CD4-positive, alpha-beta T cell (primary cell): Measurements from ENCODE around the gene PNLIPRP1. TPM values are rescaled to one million over a fixed set of nuclear protein-coding genes. Genes with fewer than 3 reads are reported as not detected.

ENCODE experiments used
- ATAC-seq: fragments of 200-7000 bp; cut with Tn5 transposase; one replicate; pipeline ENCODE4 v1.10.0; 2022; ENCODE audit warnings: mild to moderate bottlenecking; ENCODE audit not compliant: poor library complexity
- CTCF ChIA-PET: fragments of 350-600 bp; sonication (Branson Sonifier 250); formaldehyde crosslinking; loops from one replicate; lab custom pipeline; 2021; ENCODE audit warnings: antibody characterized with exemption, inconsistent platforms; lab: Charles Lee
- POLR2A ChIA-PET: fragments of 350-600 bp; sonication (Branson Sonifier 250); formaldehyde crosslinking; loops from one replicate; lab custom pipeline; 2021; ENCODE audit warnings: antibody characterized with exemption, inconsistent platforms; lab: Charles Lee
- DNase-seq, 14 experiments: peaks; one replicate each; pipeline ENCODE4 v3.0.0-alpha.2; 2013 to 2020; ENCODE audit warnings: mixed read lengths in 2 of 14
- H3K27ac ChIP-seq, 2 donors: one replicate each; pipeline versions ENCODE4 v1.5.1 to v1.7.0; 2013; ENCODE audit warnings: low read length in 2 of 2, low read depth in 1 of 2, mild to moderate bottlenecking in 1 of 2
- H3K27me3 ChIP-seq, 2 experiments: 1 replicate in 1 of 2; 2 replicates in 1 of 2; pipeline versions ENCODE4 v1.6.1 to v1.7.0; 2013; ENCODE audit warnings: low read length in 2 of 2, control low read depth in 1 of 2, mild to moderate bottlenecking in 1 of 2, moderate library complexity in 1 of 2; ENCODE audit not compliant: insufficient read depth in 2 of 2, control insufficient read depth in 1 of 2
- H3K36me3 ChIP-seq: one replicate; pipeline ENCODE4 v1.6.1; 2013; ENCODE audit warnings: low read length, control low read depth; ENCODE audit not compliant: insufficient read depth
- H3K4me1 ChIP-seq: one replicate; pipeline ENCODE4 v1.6.1; 2013; ENCODE audit warnings: low read length, control low read depth; ENCODE audit not compliant: insufficient read depth
- H3K4me3 ChIP-seq: one replicate; pipeline ENCODE4 v1.5.1; 2013; ENCODE audit warnings: mild to moderate bottlenecking, low read length, moderate library complexity
- H3K9me3 ChIP-seq, 2 experiments: 1 replicate in 1 of 2; 2 replicates in 1 of 2; pipeline versions ENCODE4 v1.6.1 to v1.7.0; 2013; ENCODE audit warnings: low read length in 2 of 2, mild to moderate bottlenecking in 2 of 2, control low read depth in 1 of 2, moderate library complexity in 1 of 2; ENCODE audit not compliant: control insufficient read depth in 1 of 2, insufficient read depth in 1 of 2
- H3K27ac Mint-ChIP-seq: one replicate; pipeline ENCODE4 v1.8.0; 2020; ENCODE audit warnings: mixed read lengths
- H3K27me3 Mint-ChIP-seq: one replicate; pipeline ENCODE4 v1.8.0; 2021; ENCODE audit warnings: mixed read lengths
- H3K36me3 Mint-ChIP-seq: one replicate; pipeline ENCODE4 v1.8.0; 2021; ENCODE audit warnings: low read depth, mixed read lengths
- H3K4me1 Mint-ChIP-seq: one replicate; pipeline ENCODE4 v1.8.0; 2021; ENCODE audit warnings: low read depth, mixed read lengths
- H3K4me3 Mint-ChIP-seq: one replicate; pipeline ENCODE4 v1.8.0; 2020; ENCODE audit warnings: mild to moderate bottlenecking, mixed read lengths
- H3K9me3 Mint-ChIP-seq: one replicate; pipeline ENCODE4 v1.8.0; 2020; ENCODE audit warnings: mixed read lengths
- intact Hi-C, 2 experiments: fragments of 100-400 bp; cut with DNase I in 1 of 2; cut with micrococcal nuclease in 1 of 2; formaldehyde crosslinking; loops; one replicate each; pipeline versions ENCODE4 v1.15.1 to v1.9.0; 2023 to 2025; cut with DNase I, micrococcal nuclease
- total RNA-seq, 174 experiments: library from RNA in 2 of 174; stranded (reverse) in 2 of 174; gene quantifications; one replicate each; pipeline ENCODE4 v1.2.3 and lab custom pipeline; 2021 to 2026
- TF ChIP-seq, protein P1 (sequence below): fragments of 200-600 bp; IDR thresholded peaks from one replicate; pipeline ENCODE4 v1.8.0; 2022; ENCODE audit warnings: antibody characterized with exemption, mild to moderate bottlenecking

PNLIPRP1 gene
- total RNA-seq, 2 experiments from 2014 or later, result not detected

DNA sequence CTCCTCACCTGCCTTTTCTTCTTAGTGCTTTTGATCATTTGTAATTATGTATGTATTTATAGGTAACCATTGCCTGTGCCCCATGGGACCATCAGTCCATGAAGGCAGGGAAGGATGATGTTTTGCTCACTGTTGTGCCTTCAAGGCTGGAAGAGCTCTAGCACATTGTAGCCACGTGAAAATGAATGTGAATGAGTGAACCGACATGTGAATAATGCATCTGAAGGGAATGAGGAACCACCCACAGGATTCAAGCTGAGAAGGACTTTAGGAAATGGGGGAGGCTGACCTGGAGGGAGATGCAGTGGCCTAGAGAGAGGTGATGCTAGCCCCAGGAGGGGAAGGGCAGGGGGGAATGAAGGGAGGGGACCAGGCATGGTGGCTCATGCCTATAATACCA lies 24.0 kb downstream of the PNLIPRP1 start:
- DNase-seq (no peak), ATAC-seq (no peak)
- TF ChIP-seq, protein P1, sequence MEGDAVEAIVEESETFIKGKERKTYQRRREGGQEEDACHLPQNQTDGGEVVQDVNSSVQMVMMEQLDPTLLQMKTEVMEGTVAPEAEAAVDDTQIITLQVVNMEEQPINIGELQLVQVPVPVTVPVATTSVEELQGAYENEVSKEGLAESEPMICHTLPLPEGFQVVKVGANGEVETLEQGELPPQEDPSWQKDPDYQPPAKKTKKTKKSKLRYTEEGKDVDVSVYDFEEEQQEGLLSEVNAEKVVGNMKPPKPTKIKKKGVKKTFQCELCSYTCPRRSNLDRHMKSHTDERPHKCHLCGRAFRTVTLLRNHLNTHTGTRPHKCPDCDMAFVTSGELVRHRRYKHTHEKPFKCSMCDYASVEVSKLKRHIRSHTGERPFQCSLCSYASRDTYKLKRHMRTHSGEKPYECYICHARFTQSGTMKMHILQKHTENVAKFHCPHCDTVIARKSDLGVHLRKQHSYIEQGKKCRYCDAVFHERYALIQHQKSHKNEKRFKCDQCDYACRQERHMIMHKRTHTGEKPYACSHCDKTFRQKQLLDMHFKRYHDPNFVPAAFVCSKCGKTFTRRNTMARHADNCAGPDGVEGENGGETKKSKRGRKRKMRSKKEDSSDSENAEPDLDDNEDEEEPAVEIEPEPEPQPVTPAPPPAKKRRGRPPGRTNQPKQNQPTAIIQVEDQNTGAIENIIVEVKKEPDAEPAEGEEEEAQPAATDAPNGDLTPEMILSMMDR, result no peak
- intact Hi-C loops, result no loop called here
- Mint-ChIP-seq H3K27ac (no peak overlapping the region), H3K27me3 (peaks cover 27% of the 10 kb centered on the region), H3K4me1 (no peaks in the 10 kb centered on the region), H3K4me3 (no peak overlapping the region), H3K9me3 (no peaks in the 10 kb centered on the region), H3K36me3 (no peaks in the 10 kb centered on the region)
- peaks cover 0 to 16% of the 10 kb centered on the region in 2 experiments for H3K9me3 ChIP-seq
- ChIA-PET CTCF (no interaction called here), POLR2A (no interaction called here)
- peaks cover 0 to 3% of the 10 kb centered on the region in 2 experiments for H3K27me3 ChIP-seq
- no peaks in the 10 kb centered on the region for H3K4me1 ChIP-seq
- no peak overlapping the region for H3K4me3 ChIP-seq
- no peak overlapping the region for H3K27ac ChIP-seq
- no peaks in the 10 kb centered on the region for H3K36me3 ChIP-seq

DNA sequence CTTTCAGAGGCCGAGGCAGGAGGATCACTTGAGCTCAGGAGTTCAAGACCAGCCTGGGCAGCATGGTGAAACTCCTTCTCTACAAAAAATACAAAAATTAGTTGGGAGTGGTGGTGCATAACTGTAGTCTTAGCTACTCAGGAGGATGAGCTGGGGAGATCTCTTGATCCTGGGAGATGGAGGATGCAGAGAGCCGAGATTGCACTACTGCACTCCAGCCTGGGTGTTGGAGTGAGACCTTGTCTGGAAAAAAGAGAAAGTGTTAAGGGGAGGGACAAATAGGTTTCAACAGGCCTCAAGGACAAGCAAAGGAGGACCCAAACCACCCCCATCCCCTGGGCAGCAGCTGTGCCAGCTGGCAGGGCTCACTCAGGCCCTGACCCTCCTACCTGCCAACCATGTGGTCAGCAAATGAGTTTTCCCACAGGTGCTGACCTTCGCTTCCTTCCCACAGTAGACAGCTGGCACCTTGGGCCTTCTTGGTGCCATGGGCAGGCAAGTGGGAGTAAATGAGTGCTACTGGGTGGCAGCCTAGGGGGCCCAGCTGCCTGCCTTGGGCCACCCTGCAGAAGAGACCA lies 24.5 kb downstream of the PNLIPRP1 start:
- TF ChIP-seq, protein P1, result no peak
- Histone ChIP-seq H3K27me3 (peaks cover 0 to 3% of the 10 kb centered on the region in 2 experiments), H3K9me3 (peaks cover 0 to 11% of the 10 kb centered on the region in 2 experiments), H3K36me3 (no peaks in the 10 kb centered on the region), H3K4me3 (no peak overlapping the region), H3K27ac (no peak overlapping the region), H3K4me1 (no peaks in the 10 kb centered on the region)
- Mint-ChIP-seq H3K4me1 (no peaks in the 10 kb centered on the region), H3K36me3 (no peaks in the 10 kb centered on the region), H3K27ac (no peak overlapping the region), H3K4me3 (no peak overlapping the region), H3K9me3 (no peaks in the 10 kb centered on the region), H3K27me3 (peaks cover 26% of the 10 kb centered on the region)
- intact Hi-C loops, result no loop called here
- ATAC-seq (no peak), DNase-seq (no peak)
- POLR2A ChIA-PET, result no interaction called here
- CTCF ChIA-PET, result no interaction called here

DNA sequence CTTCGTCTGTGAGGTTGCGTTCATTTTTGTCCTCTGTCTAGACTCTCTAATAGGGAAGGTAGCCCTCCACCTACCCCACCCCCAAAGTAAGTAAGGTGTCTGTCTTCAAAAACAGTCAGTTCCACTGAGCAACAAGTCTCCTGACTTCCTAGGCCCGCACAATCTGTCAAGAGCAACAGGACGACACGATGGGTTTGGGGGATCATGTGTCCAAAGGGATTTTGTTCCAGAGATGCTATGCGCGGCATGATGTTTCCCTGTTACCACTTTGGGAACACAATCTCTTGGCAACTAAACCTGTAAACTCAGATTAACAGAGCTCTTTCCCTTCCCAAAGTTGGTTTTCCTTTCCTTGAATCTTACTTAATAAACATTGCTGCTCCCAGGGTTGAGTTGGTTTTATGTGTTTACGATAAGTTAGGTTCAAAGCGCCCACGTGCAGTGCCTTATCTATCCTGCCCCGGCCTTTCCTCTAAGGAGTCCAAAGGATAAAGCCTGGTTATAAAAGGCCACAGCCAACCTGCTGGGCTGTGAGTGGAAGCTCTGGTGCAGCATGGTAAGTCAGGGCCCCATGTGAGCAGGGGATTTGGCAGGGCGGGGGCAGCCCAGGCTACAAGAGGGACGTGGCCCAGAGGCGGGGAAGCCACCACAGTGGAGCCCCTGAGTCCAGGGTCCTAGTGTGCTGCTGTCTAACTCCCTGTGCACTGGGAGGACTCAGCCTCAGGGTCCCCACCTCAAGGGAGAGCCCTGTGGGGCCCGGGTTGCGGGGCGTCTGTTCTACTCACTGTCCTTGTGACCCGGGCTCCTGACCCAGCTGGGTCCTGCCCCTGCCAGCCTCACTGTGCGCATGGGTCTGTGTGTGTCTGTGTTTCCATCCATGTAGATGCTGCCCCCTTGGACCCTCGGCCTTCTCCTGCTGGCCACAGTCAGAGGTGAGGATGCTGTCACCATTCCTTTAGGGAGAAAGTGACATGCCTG lies 30.0 kb downstream of the PNLIPRP1 start, which contains the start of gene PNLIPRP2:
PNLIPRP2 (plus strand) TSS at position 531 of the 978 bp plus-strand sequence.
- ATAC-seq (no peak), DNase-seq (no peak)
- H3K9me3 Mint-ChIP-seq, result no peaks in the 10 kb centered on the region
- H3K27ac Mint-ChIP-seq, result no peak within 1 kb of the TSS
- H3K27me3 Mint-ChIP-seq, result peaks cover 51% of the 10 kb centered on the region
- intact Hi-C loops, result loop anchor here in 1 of 2 experiments (10.0 kb wide), 1 partner anchor 1536 kb away; no protein-coding TSS in a partner anchor
- Histone ChIP-seq H3K36me3 (no peaks in the 10 kb centered on the region), H3K4me1 (no peaks in the 10 kb centered on the region), H3K9me3 (no peaks in the 10 kb centered on the region), H3K27me3 (peaks cover 0 to 3% of the 10 kb centered on the region in 2 experiments), H3K27ac (no peak within 1 kb of the TSS), H3K4me3 (no peak within 1 kb of the TSS)
- TF ChIP-seq, protein P1, result no peak
- no peaks in the 10 kb centered on the region for H3K4me1 Mint-ChIP-seq
- ChIA-PET CTCF (no interaction called here), POLR2A (no interaction called here)
- H3K4me3 Mint-ChIP-seq, result no peak within 1 kb of the TSS
- no peaks in the 10 kb centered on the region for H3K36me3 Mint-ChIP-seq
